ENCODE measurements around the gene TIMM29. TPM values are rescaled to one million over a fixed set of nuclear protein-coding genes. Genes with fewer than 3 reads are reported as not detected.

Gene TIMM29
- total RNA-seq, 2 experiments from 2014 or later = 22.6 to 24.8 TPM

- CTCF ChIA-PET = interaction anchor here (1.1 to 1.3 kb wide), 2 partner anchors 24 to 30 kb away, joined by 4 to 5 read pairs; no protein-coding TSS in a partner anchor
- H3K36me3 Mint-ChIP-seq (ENCODE audit: low read depth) = peaks cover 3% of the 10 kb centered on the region
- Histone ChIP-seq H3K27me3 (ENCODE audit: control insufficient read depth in 1 of 2, insufficient read depth in 2 of 2, low read length in 2 of 2) (no peaks in the 10 kb centered on the region), H3K36me3 (ENCODE audit: insufficient read depth, low read length) (no peaks in the 10 kb centered on the region), H3K4me3 (ENCODE audit: low read length) (no peak overlapping the region), H3K27ac (ENCODE audit: low read depth in 1 of 2, low read length in 2 of 2) (no peak overlapping the region), H3K4me1 (ENCODE audit: insufficient read depth, low read length) (peaks cover 40% of the 10 kb centered on the region), H3K9me3 (ENCODE audit: control insufficient read depth in 1 of 2, insufficient read depth in 1 of 2, low read length in 2 of 2) (no peaks in the 10 kb centered on the region)
- no peak overlapping the region for H3K4me3 Mint-ChIP-seq
- H3K27me3 Mint-ChIP-seq = no peaks in the 10 kb centered on the region
- H3K4me1 Mint-ChIP-seq (ENCODE audit: low read depth) = peaks cover 66% of the 10 kb centered on the region
- ATAC-seq (ENCODE audit: poor library complexity) = no peak
- POLR2A ChIA-PET = no interaction called here
- TF ChIP-seq CTCF (IDR thresholded peaks at IDR 0.05) = no peak
- H3K27ac Mint-ChIP-seq = peak overlapping the region; percentile 21
- no peaks in the 10 kb centered on the region for H3K9me3 Mint-ChIP-seq
- DNase-seq = no peak
- intact Hi-C loops (cut with DNase I, micrococcal nuclease) = loop anchor here in 1 of 2 experiments (10.0 kb wide), 1 partner anchor 128 kb away; no protein-coding TSS in a partner anchor
Measured at GRCh38 chr19:10966809-10967208, 38.2 kb downstream of the TIMM29 start.

DNA sequence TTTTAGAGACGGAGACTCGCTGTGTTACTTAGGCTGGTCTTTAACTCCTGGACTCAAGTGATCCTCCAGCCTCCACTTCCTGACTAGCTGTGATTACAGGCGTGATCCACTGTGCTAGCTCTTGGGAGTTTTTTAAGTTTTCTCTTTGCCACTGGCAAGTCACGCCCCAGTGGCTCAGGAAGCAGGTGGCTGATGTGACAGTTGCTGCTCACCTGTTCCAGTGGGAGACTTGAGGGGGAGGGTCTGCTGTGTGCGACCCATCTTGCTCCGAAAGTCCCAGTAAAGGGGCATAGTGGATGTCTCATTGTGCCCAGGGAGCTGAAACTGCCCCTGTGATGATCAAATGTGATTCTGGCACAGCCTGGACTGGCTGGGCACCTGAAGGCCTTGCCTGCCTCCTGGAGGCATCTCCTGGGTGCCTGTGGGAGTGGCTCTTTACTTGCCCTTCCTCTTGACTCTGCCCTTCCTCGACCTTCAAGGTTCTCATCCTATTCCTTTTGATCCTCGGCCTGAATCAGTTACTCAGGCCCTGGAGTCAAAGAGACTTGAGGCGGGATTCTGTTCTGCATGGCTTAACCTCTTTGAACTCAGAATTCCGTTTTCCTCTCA is 40.0 kb downstream of the TIMM29 start:
- ChIA-PET POLR2A (no interaction called here), CTCF (interaction anchor here (0.7 kb wide), 1 partner anchor 32 kb away, joined by 4 read pairs; no protein-coding TSS in a partner anchor)
- Histone ChIP-seq H3K4me3 (ENCODE audit: low read length) (no peak overlapping the region), H3K36me3 (ENCODE audit: insufficient read depth, low read length) (no peaks in the 10 kb centered on the region), H3K27ac (ENCODE audit: low read depth in 1 of 2, low read length in 2 of 2) (no peak overlapping the region), H3K27me3 (ENCODE audit: control insufficient read depth in 1 of 2, insufficient read depth in 2 of 2, low read length in 2 of 2) (no peaks in the 10 kb centered on the region), H3K4me1 (ENCODE audit: insufficient read depth, low read length) (peaks cover 24% of the 10 kb centered on the region), H3K9me3 (ENCODE audit: control insufficient read depth in 1 of 2, insufficient read depth in 1 of 2, low read length in 2 of 2) (no peaks in the 10 kb centered on the region)
- Mint-ChIP-seq H3K27me3 (no peaks in the 10 kb centered on the region), H3K4me3 (peak overlapping the region; percentile 10), H3K36me3 (ENCODE audit: low read depth) (no peaks in the 10 kb centered on the region), H3K9me3 (no peaks in the 10 kb centered on the region), H3K4me1 (ENCODE audit: low read depth) (peaks cover 49% of the 10 kb centered on the region), H3K27ac (peak overlapping the region; percentile 15)
- intact Hi-C loops (cut with DNase I, micrococcal nuclease) = loop anchor here in 1 of 2 experiments (10.0 kb wide), 1 partner anchor 126 kb away; no protein-coding TSS in a partner anchor
- no peak for TF ChIP-seq CTCF (IDR thresholded peaks at IDR 0.05)
- ATAC-seq (ENCODE audit: poor library complexity) = no peak
- DNase-seq = no peak

DNA sequence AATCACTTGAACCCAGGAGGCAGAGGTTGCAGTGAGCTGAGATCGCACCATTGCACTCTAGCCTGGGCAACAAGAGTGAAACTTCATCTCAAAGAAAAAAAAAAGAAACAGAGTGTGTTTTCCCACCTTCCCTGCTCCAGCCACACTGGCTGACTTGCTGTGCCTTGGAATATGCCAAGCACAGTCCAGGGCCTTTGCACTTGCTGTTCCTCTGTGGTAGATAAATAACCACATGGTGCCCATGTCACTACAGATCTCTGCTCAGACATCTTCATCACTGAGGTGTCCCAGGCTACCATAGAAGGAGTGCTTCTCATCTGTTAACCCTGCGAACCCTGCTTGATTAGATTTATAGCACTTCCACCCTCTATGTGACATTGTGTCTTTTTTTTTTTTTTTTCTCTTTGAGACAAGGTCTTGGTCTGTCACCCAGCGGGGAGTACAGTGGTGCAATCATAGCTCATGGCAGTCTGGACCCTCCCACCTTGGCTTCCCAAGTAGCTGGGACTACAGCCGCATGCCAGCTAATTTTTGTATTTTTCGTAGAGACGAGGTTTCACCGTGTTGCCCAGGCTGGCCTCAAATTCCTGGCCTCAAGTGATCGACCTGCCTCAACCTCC is 42.6 kb downstream of the TIMM29 start:
- Histone ChIP-seq H3K27ac (ENCODE audit: low read depth in 1 of 2, low read length in 2 of 2) (no peak overlapping the region), H3K4me1 (ENCODE audit: insufficient read depth, low read length) (peaks cover 24% of the 10 kb centered on the region), H3K4me3 (ENCODE audit: low read length) (no peak overlapping the region), H3K27me3 (ENCODE audit: control insufficient read depth in 1 of 2, insufficient read depth in 2 of 2, low read length in 2 of 2) (no peaks in the 10 kb centered on the region), H3K36me3 (ENCODE audit: insufficient read depth, low read length) (no peaks in the 10 kb centered on the region), H3K9me3 (ENCODE audit: control insufficient read depth in 1 of 2, insufficient read depth in 1 of 2, low read length in 2 of 2) (no peaks in the 10 kb centered on the region)
- Mint-ChIP-seq H3K36me3 (ENCODE audit: low read depth) (no peaks in the 10 kb centered on the region), H3K27me3 (no peaks in the 10 kb centered on the region), H3K4me3 (no peak overlapping the region), H3K9me3 (no peaks in the 10 kb centered on the region), H3K27ac (no peak overlapping the region), H3K4me1 (ENCODE audit: low read depth) (peaks cover 47% of the 10 kb centered on the region)
- DNase-seq (no peak), ATAC-seq (ENCODE audit: poor library complexity) (no peak)
- intact Hi-C loops (cut with DNase I, micrococcal nuclease) = no loop called here
- CTCF ChIA-PET = no interaction called here
- TF ChIP-seq CTCF (IDR thresholded peaks at IDR 0.05) = no peak
- POLR2A ChIA-PET = no interaction called here

Data from CD4-positive, alpha-beta T cell (primary cell).